ENCODE results near the gene RENBP.

GRCh38 chrX:153971450-153972367 lies 27.3 kb upstream of the RENBP start, which contains the start of gene HCFC1:
- TF ChIP-seq CTCF (conservative IDR thresholded peaks at IDR 0.05 in 1 of 2, IDR thresholded peaks at IDR 0.05 in 1 of 2; ENCODE audit: extremely low read depth in 1 of 2, insufficient read depth in 1 of 2, low read depth in 1 of 2, low read length in 2 of 2) (no peak), EZH2 (IDR thresholded peaks at IDR 0.05; ENCODE audit: borderline replicate concordance, low read length) (no peak)

Measured in mammary epithelial cell (primary cell).